Stomach (tissue), 9 donors: ENCODE data around the gene DPYSL3. TPM values are rescaled to one million over a fixed set of nuclear protein-coding genes. Genes with fewer than 3 reads are reported as not detected.

Source experiments
- DNase-seq, 2 donors: peaks; one replicate each; pipeline versions ENCODE4 v3.0.0 to v3.0.0-alpha.2; 2013 to 2019
- H3K27ac ChIP-seq, 5 donors: fragments of 200-600 bp in 4 of 5; sonication (generic) in 4 of 5; one replicate each; pipeline ENCODE4 v1.5.1; 2013 to 2019; ENCODE audit warnings: mild to moderate bottlenecking in 1 of 5, moderate library complexity in 1 of 5
- H3K27me3 ChIP-seq, 3 donors: fragments of 200-600 bp; sonication (generic); one replicate each; pipeline ENCODE4 v1.5.1; 2017 to 2019; ENCODE audit warnings: mixed run types in 1 of 3
- H3K36me3 ChIP-seq, 4 donors: fragments of 200-600 bp; sonication (generic); 1 replicate in 3 of 4; 2 replicates in 1 of 4; pipeline ENCODE4 v1.5.1; 2016 to 2019
- H3K4me1 ChIP-seq, 4 donors: fragments of 200-600 bp; sonication (generic); one replicate each; pipeline ENCODE4 v1.5.1; 2016 to 2019
- H3K4me3 ChIP-seq, 4 donors: fragments of 200-600 bp; sonication (generic) in 3 of 4; one replicate each; pipeline ENCODE4 v1.5.1; 2016 to 2019; ENCODE audit warnings: mild to moderate bottlenecking in 1 of 4
- H3K9me3 ChIP-seq, 4 donors: fragments of 200-600 bp; sonication (generic); one replicate each; pipeline ENCODE4 v1.5.1; 2016 to 2019
- EP300 ChIP-seq: sonication (generic); formaldehyde crosslinking; IDR thresholded peaks from one replicate; pipeline ENCODE4 v1.6.1; 2017; ENCODE audit warnings: antibody characterized with exemption
- POLR2A ChIP-seq, 4 donors: fragments of 450-650 bp; IDR thresholded peaks; one replicate each; pipeline ENCODE4 v1.6.1; 2016; ENCODE audit warnings: antibody characterized with exemption in 4 of 4, control low read depth in 2 of 4, mild to moderate bottlenecking in 1 of 4, moderate library complexity in 1 of 4
- POLR2AphosphoS5 ChIP-seq, 3 donors: sonication (generic); formaldehyde crosslinking; IDR thresholded peaks; one replicate each; pipeline ENCODE4 v1.6.1; 2016; ENCODE audit warnings: antibody characterized with exemption in 3 of 3
- WGBS, 5 donors: extraction: QIAGEN DNeasy Blood & Tissue Kit in 3 of 5; methylation state at CpG; one replicate each; pipeline versions ENCODE4 v1.1.5 to v1.1.7; 2013 to 2018; 5-methylcytosine and 5-hydroxymethylcytosine counted together
- intact Hi-C: fragments of 100-400 bp; cut with DNase I; formaldehyde crosslinking; loops from one replicate; pipeline ENCODE4 v1.15.1; 2023; ENCODE audit warnings: low total_unique reads
- polyA plus RNA-seq, 3 donors: library from polyadenylated mRNA; stranded (reverse); fragments of 200-250 nt; gene quantifications; one replicate each; pipeline ENCODE4 v1.2.3, GENCODE V29; 2013
- total RNA-seq, 5 donors: library from RNA; depleted of rRNA; stranded (reverse); fragments of >200 nt; gene quantifications; one replicate each; pipeline versions ENCODE4 v1.1.0 to v1.2.3, GENCODE V29; 2014 to 2016
- TF ChIP-seq, protein P1 (sequence below), 7 experiments: fragments of 450-650 bp in 4 of 7; fragments of 200-600 bp in 3 of 7; sonication (generic) in 3 of 7; IDR thresholded peaks; one replicate each; pipeline ENCODE4 v1.5.1; 2016 to 2019; ENCODE audit warnings: antibody characterized with exemption in 7 of 7, control low read depth in 2 of 7, mild to moderate bottlenecking in 1 of 7
- donor health status: healthy with polysubstance abuse.
- donor health status: Bipolar disorder and iron deficiency.
- donor health status: healthy.

Gene DPYSL3
- total and polyA plus RNA-seq, 8 donors = 15.0 to 144 (median 38.0) TPM

DNA sequence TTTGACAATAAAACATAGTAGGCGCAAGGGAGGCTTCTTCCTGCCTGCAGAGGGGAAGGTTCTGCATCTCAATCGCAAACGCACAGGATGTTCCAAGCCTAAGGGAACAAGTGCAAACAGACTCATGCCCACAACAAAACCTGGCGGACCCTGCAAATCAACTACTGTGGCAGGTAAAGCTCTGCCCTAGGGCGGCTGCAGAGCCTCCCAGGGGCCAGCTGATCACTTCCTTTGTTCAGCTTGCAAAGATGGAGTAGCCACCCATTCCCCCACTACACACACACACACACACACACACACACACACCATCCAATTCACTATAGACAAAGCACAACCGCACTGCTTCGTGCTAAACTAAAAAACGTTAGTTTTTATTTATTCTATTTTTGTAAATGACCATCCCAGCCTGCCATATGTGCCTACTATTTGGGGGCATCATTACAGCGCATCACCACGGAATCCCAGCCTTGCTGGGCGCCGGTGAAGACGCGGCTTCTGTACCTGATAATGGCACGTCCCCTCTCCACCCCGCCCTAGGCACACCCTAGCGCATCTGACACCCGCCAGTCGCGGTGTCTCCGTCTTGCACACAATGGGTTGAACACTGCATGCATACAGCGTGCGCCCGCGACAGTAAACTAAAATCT, 57.6 kb downstream of the DPYSL3 start:
- DNase-seq = peak in 1 of 2 donors; percentile 43
- peaks cover 0 to 40% (median 22%) of the 10 kb centered on the region in 3 donors for H3K27me3 ChIP-seq
- 10 to 18% (median 12%) methylated on average over 25 of the region's 25 CpGs for WGBS, 5 donors
- no peaks in the 10 kb centered on the region for H3K9me3 ChIP-seq
- H3K27ac ChIP-seq = peak overlapping the region in 4 of 5 donors; percentile 67 to 92 (median 84)
- H3K36me3 ChIP-seq = no peaks in the 10 kb centered on the region
- TF ChIP-seq, protein P1, sequence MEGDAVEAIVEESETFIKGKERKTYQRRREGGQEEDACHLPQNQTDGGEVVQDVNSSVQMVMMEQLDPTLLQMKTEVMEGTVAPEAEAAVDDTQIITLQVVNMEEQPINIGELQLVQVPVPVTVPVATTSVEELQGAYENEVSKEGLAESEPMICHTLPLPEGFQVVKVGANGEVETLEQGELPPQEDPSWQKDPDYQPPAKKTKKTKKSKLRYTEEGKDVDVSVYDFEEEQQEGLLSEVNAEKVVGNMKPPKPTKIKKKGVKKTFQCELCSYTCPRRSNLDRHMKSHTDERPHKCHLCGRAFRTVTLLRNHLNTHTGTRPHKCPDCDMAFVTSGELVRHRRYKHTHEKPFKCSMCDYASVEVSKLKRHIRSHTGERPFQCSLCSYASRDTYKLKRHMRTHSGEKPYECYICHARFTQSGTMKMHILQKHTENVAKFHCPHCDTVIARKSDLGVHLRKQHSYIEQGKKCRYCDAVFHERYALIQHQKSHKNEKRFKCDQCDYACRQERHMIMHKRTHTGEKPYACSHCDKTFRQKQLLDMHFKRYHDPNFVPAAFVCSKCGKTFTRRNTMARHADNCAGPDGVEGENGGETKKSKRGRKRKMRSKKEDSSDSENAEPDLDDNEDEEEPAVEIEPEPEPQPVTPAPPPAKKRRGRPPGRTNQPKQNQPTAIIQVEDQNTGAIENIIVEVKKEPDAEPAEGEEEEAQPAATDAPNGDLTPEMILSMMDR (IDR thresholded peaks at IDR 0.05) = no peak
- TF ChIP-seq POLR2AphosphoS5 (IDR thresholded peaks at IDR 0.05) (no peak), EP300 (no peak), POLR2A (IDR thresholded peaks at IDR 0.05) (no peak)
- peaks cover 0 to 57% (median 31%) of the 10 kb centered on the region in 4 donors for H3K4me1 ChIP-seq
- H3K4me3 ChIP-seq = peak overlapping the region; percentile 62 to 81 (median 74)
- intact Hi-C loops = loop anchor here (10.0 kb wide), 1 partner anchor 103 kb away; no protein-coding TSS in a partner anchor

DNA sequence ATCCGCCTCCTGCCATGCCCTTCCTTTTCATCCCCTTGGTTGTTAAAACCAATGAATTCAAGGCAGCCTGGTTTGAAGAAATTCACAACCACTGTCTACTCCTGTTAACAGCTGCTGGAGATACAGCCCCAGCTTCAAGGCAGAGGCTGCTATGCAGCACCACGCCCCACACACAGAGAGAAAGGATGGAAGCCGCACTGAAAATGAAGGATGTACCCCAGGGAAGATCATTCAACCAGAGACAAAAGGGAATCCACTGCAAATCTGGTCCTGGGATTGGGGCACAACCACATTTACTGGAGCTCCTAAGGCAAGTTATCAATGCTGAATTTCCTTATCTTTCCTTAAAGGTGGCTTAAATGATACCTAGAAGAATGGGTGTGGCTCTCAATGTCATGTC, 58.7 kb downstream of the DPYSL3 start:
- intact Hi-C loops = loop anchor here (10.0 kb wide), 1 partner anchor 104 kb away; no protein-coding TSS in a partner anchor
- TF ChIP-seq POLR2AphosphoS5 (IDR thresholded peaks at IDR 0.05) = no peak
- no peak for TF ChIP-seq EP300
- TF ChIP-seq, protein P1 (IDR thresholded peaks at IDR 0.05) = no peak
- no peak for TF ChIP-seq POLR2A (IDR thresholded peaks at IDR 0.05)
- Histone ChIP-seq H3K4me3 (peak overlapping the region in 2 of 4 donors; percentile 62 to 74), H3K36me3 (no peaks in the 10 kb centered on the region), H3K27ac (peak overlapping the region in 2 of 5 donors; percentile 45 to 92), H3K9me3 (no peaks in the 10 kb centered on the region), H3K27me3 (peaks cover 0 to 40% (median 22%) of the 10 kb centered on the region in 3 donors), H3K4me1 (peaks cover 0 to 66% (median 35%) of the 10 kb centered on the region in 4 donors)
- DNase-seq = no peak
- 88 to 93% (median 89%) methylated on average over 3 of the region's 3 CpGs for WGBS, 5 donors

DNA sequence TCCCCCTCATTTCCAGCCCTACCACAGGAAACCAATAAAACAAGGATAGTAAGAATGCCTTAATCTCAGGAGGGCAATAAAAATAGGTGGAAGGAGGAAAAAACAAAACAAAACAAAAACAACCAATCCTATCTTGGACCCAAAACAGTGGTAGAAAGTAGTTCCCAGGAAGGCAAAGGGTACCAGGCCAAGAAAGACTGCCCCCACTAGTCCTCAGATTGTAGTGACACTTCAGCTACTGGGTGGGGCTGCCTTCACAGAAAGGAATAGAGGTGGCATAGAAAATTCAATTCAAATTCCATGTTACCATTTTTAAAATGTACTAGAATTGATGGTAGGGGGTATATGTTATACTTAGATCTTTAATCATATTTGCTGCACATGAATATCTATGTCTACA, 59.3 kb downstream of the DPYSL3 start:
- H3K36me3 ChIP-seq = no peaks in the 10 kb centered on the region

GRCh38 chr5:147448766-147449165, 61.1 kb downstream of the DPYSL3 start:
- Histone ChIP-seq H3K27me3 (peaks cover 0 to 26% (median 18%) of the 10 kb centered on the region in 3 donors), H3K9me3 (no peaks in the 10 kb centered on the region), H3K4me3 (no peak overlapping the region), H3K27ac (peak overlapping the region in 3 of 5 donors; percentile 32 to 92 (median 43)), H3K36me3 (no peaks in the 10 kb centered on the region), H3K4me1 (peaks cover 0 to 65% (median 25%) of the 10 kb centered on the region in 4 donors)
- DNase-seq = no peak
- TF ChIP-seq POLR2AphosphoS5 (IDR thresholded peaks at IDR 0.05) (no peak), POLR2A (IDR thresholded peaks at IDR 0.05) (no peak), EP300 (no peak)
- TF ChIP-seq, protein P1 (IDR thresholded peaks at IDR 0.05) = no peak
- intact Hi-C loops = no loop called here
- WGBS, 5 donors = 68 to 81% (median 76%) methylated on average over 1 of the region's 1 CpG

More for the DNA sequence above, 59.3 kb downstream of the DPYSL3 start:
- no peak for TF ChIP-seq POLR2AphosphoS5 (IDR thresholded peaks at IDR 0.05)
- TF ChIP-seq POLR2A (IDR thresholded peaks at IDR 0.05) = no peak
- no peak overlapping the region for H3K4me3 ChIP-seq
- H3K4me1 ChIP-seq = peaks cover 0 to 66% (median 32%) of the 10 kb centered on the region in 4 donors
- intact Hi-C loops = loop anchor here (10.0 kb wide), 1 partner anchor 104 kb away; no protein-coding TSS in a partner anchor
- peaks cover 0 to 40% (median 22%) of the 10 kb centered on the region in 3 donors for H3K27me3 ChIP-seq
- no peaks in the 10 kb centered on the region for H3K9me3 ChIP-seq
- no peak for DNase-seq
- H3K27ac ChIP-seq = peak overlapping the region in 2 of 5 donors; percentile 4 to 92
